IMR-90 (cell line): Measurements from ENCODE around the gene ERG. TPM values are rescaled to one million over a fixed set of nuclear protein-coding genes. Genes with fewer than 3 reads are reported as not detected.

Experiments
- ATAC-seq: fragments of 200-7000 bp; cut with Tn5 transposase; 2 replicates; pipeline ENCODE4 v1.9.1; 2020; ENCODE audit warnings: low read depth, mild to moderate bottlenecking, moderate library complexity
- BruUV-seq: library from RNA; stranded (reverse); fragments of 400-500 nt; replicated peaks from 2 replicates; lab custom pipeline; 2021; lab: Mats Ljungman, UMichigan
- CTCF ChIA-PET: fragments of 300-600 bp; formaldehyde crosslinking; extraction: SDS; loops from one replicate; lab custom pipeline; 2021; ENCODE audit warnings: antibody characterized with exemption; lab: Yijun Ruan, JAX
- POLR2A ChIA-PET: fragments of 300-600 bp; sonication (Branson Sonifier 250); formaldehyde crosslinking; loops from one replicate; lab custom pipeline; 2022; ENCODE audit warnings: antibody characterized with exemption; ENCODE audit not compliant: unreplicated experiment; lab: Charles Lee
- DNase-seq: peaks from one replicate; pipeline ENCODE4 v3.0.0; 2013
- H2AFZ ChIP-seq: replicated peaks from 2 replicates; pipeline ENCODE3; 2013; ENCODE audit warnings: low read length, mild to moderate bottlenecking; ENCODE audit not compliant: poor library complexity
- H2AK5ac ChIP-seq: 2 replicates; pipeline ENCODE4 v1.6.1; 2013; ENCODE audit warnings: low read depth, low read length, inconsistent platforms
- H2AK9ac ChIP-seq: replicated peaks from 2 replicates; pipeline ENCODE3; 2013; ENCODE audit warnings: mild to moderate bottlenecking, low read depth, low read length, moderate library complexity; ENCODE audit not compliant: poor library complexity
- H2BK120ac ChIP-seq: 2 replicates; pipeline ENCODE4 v1.6.1; 2013; ENCODE audit warnings: low read depth, low read length, inconsistent platforms
- H2BK15ac ChIP-seq: 3 replicates; pipeline ENCODE4 v1.6.1; 2013; ENCODE audit warnings: low read depth, low read length, inconsistent platforms
- H2BK20ac ChIP-seq: 2 replicates; pipeline ENCODE4 v1.6.1; 2013; ENCODE audit warnings: low read depth, mild to moderate bottlenecking, inconsistent platforms, low read length, moderate library complexity
- H2BK5ac ChIP-seq: 2 replicates; pipeline ENCODE4 v1.6.1; 2013; ENCODE audit warnings: mild to moderate bottlenecking, low read depth, low read length, inconsistent platforms; ENCODE audit not compliant: poor library complexity, severe bottlenecking
- H3K14ac ChIP-seq: replicated peaks from 2 replicates; pipeline ENCODE4 v1.6.1; 2013; ENCODE audit warnings: low read depth, low read length, inconsistent platforms
- H3K18ac ChIP-seq: 2 replicates; pipeline ENCODE4 v1.6.1; 2013; ENCODE audit warnings: low read depth, low read length, control low read depth
- H3K23ac ChIP-seq: 2 replicates; pipeline ENCODE4 v1.6.1; 2013; ENCODE audit warnings: low read depth, low read length, inconsistent platforms
- H3K27ac ChIP-seq: 2 replicates; pipeline ENCODE4 v1.5.1; 2013; ENCODE audit warnings: mild to moderate bottlenecking, control low read depth, low read length; ENCODE audit not compliant: insufficient read depth
- H3K27me3 ChIP-seq: 2 replicates; pipeline ENCODE4 v1.6.1; 2013; ENCODE audit warnings: low read length; ENCODE audit not compliant: control insufficient read depth, insufficient read depth
- H3K36me3 ChIP-seq: 2 replicates; pipeline ENCODE4 v1.6.1; 2013; ENCODE audit warnings: low read length, mixed read lengths; ENCODE audit not compliant: control insufficient read depth, insufficient read depth
- H3K4ac ChIP-seq: 2 replicates; pipeline ENCODE4 v1.6.1; 2013; ENCODE audit warnings: low read depth, low read length, inconsistent platforms
- H3K4me1 ChIP-seq: 2 replicates; pipeline ENCODE4 v1.6.1; 2013; ENCODE audit warnings: low read length, mixed read lengths; ENCODE audit not compliant: control insufficient read depth, insufficient read depth
- H3K4me2 ChIP-seq: 2 replicates; pipeline ENCODE4 v1.6.1; 2013; ENCODE audit warnings: low read depth, mild to moderate bottlenecking, control low read depth, low read length, moderate library complexity
- H3K4me3 ChIP-seq: 2 replicates; pipeline ENCODE4 v1.5.1; 2013; ENCODE audit warnings: low read depth, mild to moderate bottlenecking, control low read depth, low read length, moderate library complexity; ENCODE audit not compliant: insufficient read depth
- H3K56ac ChIP-seq: 2 replicates; pipeline ENCODE4 v1.6.1; 2013; ENCODE audit warnings: low read length, inconsistent platforms; ENCODE audit not compliant: insufficient read depth; ENCODE audit errors: extremely low read depth
- H3K79me1 ChIP-seq, 2 experiments: 2 replicates each; pipeline ENCODE4 v1.6.1; 2013; ENCODE audit warnings: low read length in 2 of 2, inconsistent platforms in 1 of 2, low read depth in 1 of 2
- H3K9ac ChIP-seq: 2 replicates; pipeline ENCODE4 v1.6.1; 2013; ENCODE audit warnings: low read depth, low read length, control low read depth
- H3K9me1 ChIP-seq: 2 replicates; pipeline ENCODE4 v1.6.1; 2013; ENCODE audit warnings: low read length, inconsistent platforms; ENCODE audit not compliant: insufficient read depth
- H3K9me3 ChIP-seq: 2 replicates; pipeline ENCODE4 v1.6.1; 2013; ENCODE audit warnings: low read length; ENCODE audit not compliant: control insufficient read depth, insufficient read depth
- H4K20me1 ChIP-seq: 2 replicates; pipeline ENCODE4 v1.6.1; 2013; ENCODE audit warnings: low read length, inconsistent platforms; ENCODE audit not compliant: insufficient read depth
- H4K5ac ChIP-seq: 2 replicates; pipeline ENCODE4 v1.6.1; 2013; ENCODE audit warnings: mild to moderate bottlenecking, low read depth, low read length, control low read depth
- H4K8ac ChIP-seq, 2 experiments: 2 replicates each; pipeline ENCODE4 v1.6.1; 2013; ENCODE audit warnings: low read depth in 2 of 2, low read length in 2 of 2, control low read depth in 1 of 2, inconsistent platforms in 1 of 2
- H4K91ac ChIP-seq: 2 replicates; pipeline ENCODE4 v1.6.1; 2013; ENCODE audit warnings: low read depth, low read length, inconsistent platforms; ENCODE audit not compliant: insufficient read depth
- CEBPB ChIP-seq: IDR thresholded peaks from 2 replicates; pipeline ENCODE4 v1.6.1; 2012; ENCODE audit warnings: low read depth, low read length, improper control_type of control experiment
- CHD1 ChIP-seq: IDR thresholded peaks from 2 replicates; pipeline ENCODE4 v1.6.1; 2012; ENCODE audit warnings: low read depth, low read length, improper control_type of control experiment
- FOS ChIP-seq: fragments of 150-350 bp; IDR thresholded peaks from 2 replicates; pipeline ENCODE4 v1.6.1; 2016; ENCODE audit warnings: low read depth, low read length
- MXI1 ChIP-seq: IDR thresholded peaks from 2 replicates; pipeline ENCODE4 v1.6.1; 2012; ENCODE audit warnings: low read depth, mild to moderate bottlenecking, low read length, moderate library complexity, borderline replicate concordance
- NFE2L2 ChIP-seq: fragments of 150-350 bp; IDR thresholded peaks from 2 replicates; pipeline ENCODE4 v1.6.1; 2016; ENCODE audit warnings: low read depth, mild to moderate bottlenecking, low read length
- RAD21 ChIP-seq: IDR thresholded peaks from 2 replicates; pipeline ENCODE4 v1.6.1; 2012; ENCODE audit warnings: low read length, improper control_type of control experiment
- RCOR1 ChIP-seq: IDR thresholded peaks from 2 replicates; pipeline ENCODE4 v1.6.1; 2012; ENCODE audit warnings: mild to moderate bottlenecking, low read length, improper control_type of control experiment; ENCODE audit not compliant: insufficient replicate concordance
- SMC3 ChIP-seq: fragments of 150-350 bp; IDR thresholded peaks from 2 replicates; pipeline ENCODE4 v1.6.1; 2016; ENCODE audit warnings: low read depth, mild to moderate bottlenecking, antibody characterized with exemption, low read length, moderate library complexity
- WGBS, 2 experiments: methylation state at CpG; one replicate each; pipeline versions ENCODE4 v1.1.5 to v1.1.7; 2013; ENCODE audit warnings: missing lambda C conversion rate in 2 of 2; ENCODE audit not compliant: insufficient read length in 1 of 2; ENCODE audit errors: extremely low coverage in 2 of 2; 5-methylcytosine and 5-hydroxymethylcytosine counted together
- dilution Hi-C: fragments of 300-500 bp; cut with HindIII; formaldehyde crosslinking; loops from one replicate; pipeline ENCODE4 v1.14.3; 2018; ENCODE audit warnings: low sequenced_read_pairs; ENCODE audit not compliant: unreplicated experiment
- in situ Hi-C: fragments of 300-500 bp; cut with MboI; formaldehyde crosslinking; loops from 3 replicates; pipeline ENCODE4 v1.14.3; 2019; ENCODE audit warnings: low sequenced_read_pairs, inconsistent platforms, mixed read lengths
- intact Hi-C: fragments of 100-400 bp; cut with micrococcal nuclease; formaldehyde crosslinking; loops from 2 replicates; pipeline ENCODE4 v1.10.0; 2022
- polyA plus RNA-seq, 3 experiments: library from polyadenylated mRNA; depleted of rRNA; stranded (reverse); fragments of >200 nt; gene quantifications; 2 replicates each; pipeline ENCODE4 v1.2.3, GENCODE V29; 2012; ENCODE audit warnings: low replicate concordance in 1 of 3
- total RNA-seq: library from RNA; depleted of rRNA; stranded (reverse); fragments of >200 nt; gene quantifications from 2 replicates; pipeline ENCODE4 v1.2.3, GENCODE V29; 2012
- TF ChIP-seq, protein P1 (sequence below): conservative IDR thresholded peaks from 2 replicates; pipeline ENCODE4 v1.5.1; 2012; ENCODE audit warnings: mild to moderate bottlenecking, low read depth, low read length, improper control_type of control experiment

ERG gene
- total and polyA plus RNA-seq, 2 of the 4 experiments (the other 2 are of a cell fraction), result not detected

DNA sequence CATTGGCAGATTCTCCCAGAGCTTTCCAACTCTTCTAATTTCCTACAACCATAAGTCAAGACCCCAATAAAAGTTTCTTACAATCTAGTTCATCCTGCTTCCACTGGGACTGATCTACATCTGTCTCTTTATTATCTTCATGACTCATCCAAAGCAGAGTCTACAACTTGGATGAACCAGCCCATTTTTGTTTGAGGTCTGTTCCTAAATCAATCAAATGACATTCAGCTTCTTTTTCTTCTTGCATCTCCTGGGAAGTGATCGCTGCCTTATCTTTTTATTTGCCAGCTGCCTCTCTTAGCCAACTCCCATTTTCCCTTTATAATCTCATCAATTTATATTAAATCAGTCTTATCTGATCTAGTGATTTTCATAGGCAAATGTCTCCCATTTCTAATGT, 105.6 kb downstream of the ERG start:
- H3K4me2 ChIP-seq, result no peak overlapping the region
- no peak overlapping the region for H4K5ac ChIP-seq
- H3K14ac ChIP-seq, result no peak overlapping the region
- H3K79me1 ChIP-seq, result no peaks in the 10 kb centered on the region
- ATAC-seq, result no peak
- H3K9me3 ChIP-seq, result no peaks in the 10 kb centered on the region
- no peak overlapping the region for H4K8ac ChIP-seq
- intact Hi-C loops (no loop called here), in situ Hi-C loops (loop anchor here (25.0 kb wide), 1 partner anchor 770 kb away; no protein-coding TSS in a partner anchor), dilution Hi-C loops (no loop called here)
- no peak overlapping the region for H3K9ac ChIP-seq
- H4K20me1 ChIP-seq, result no peaks in the 10 kb centered on the region
- H3K9me1 ChIP-seq, result no peaks in the 10 kb centered on the region
- no peak overlapping the region for H2BK20ac ChIP-seq
- TF ChIP-seq CHD1 (no peak), FOS (no peak), NFE2L2 (no peak), CEBPB (no peak), MXI1 (no peak), SMC3 (no peak), RAD21 (no peak), RCOR1 (no peak)
- TF ChIP-seq, protein P1, sequence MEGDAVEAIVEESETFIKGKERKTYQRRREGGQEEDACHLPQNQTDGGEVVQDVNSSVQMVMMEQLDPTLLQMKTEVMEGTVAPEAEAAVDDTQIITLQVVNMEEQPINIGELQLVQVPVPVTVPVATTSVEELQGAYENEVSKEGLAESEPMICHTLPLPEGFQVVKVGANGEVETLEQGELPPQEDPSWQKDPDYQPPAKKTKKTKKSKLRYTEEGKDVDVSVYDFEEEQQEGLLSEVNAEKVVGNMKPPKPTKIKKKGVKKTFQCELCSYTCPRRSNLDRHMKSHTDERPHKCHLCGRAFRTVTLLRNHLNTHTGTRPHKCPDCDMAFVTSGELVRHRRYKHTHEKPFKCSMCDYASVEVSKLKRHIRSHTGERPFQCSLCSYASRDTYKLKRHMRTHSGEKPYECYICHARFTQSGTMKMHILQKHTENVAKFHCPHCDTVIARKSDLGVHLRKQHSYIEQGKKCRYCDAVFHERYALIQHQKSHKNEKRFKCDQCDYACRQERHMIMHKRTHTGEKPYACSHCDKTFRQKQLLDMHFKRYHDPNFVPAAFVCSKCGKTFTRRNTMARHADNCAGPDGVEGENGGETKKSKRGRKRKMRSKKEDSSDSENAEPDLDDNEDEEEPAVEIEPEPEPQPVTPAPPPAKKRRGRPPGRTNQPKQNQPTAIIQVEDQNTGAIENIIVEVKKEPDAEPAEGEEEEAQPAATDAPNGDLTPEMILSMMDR, result no peak
- CTCF ChIA-PET, result interaction anchor here (1.0 kb wide), 1 partner anchor 37 kb away, joined by 3 read pairs; no protein-coding TSS in a partner anchor
- BruUV-seq, result no TSS peak
- H2BK5ac ChIP-seq, result no peak overlapping the region
- H3K23ac ChIP-seq, result no peak overlapping the region
- WGBS, 2 experiments, result no CpG with 5 or more reads among the region's 1 CpG
- no peak overlapping the region for H3K18ac ChIP-seq
- no peak overlapping the region for H3K4ac ChIP-seq
- no peak overlapping the region for H2AFZ ChIP-seq
- no peak overlapping the region for H2AK5ac ChIP-seq
- H2AK9ac ChIP-seq, result no peak overlapping the region
- POLR2A ChIA-PET, result no interaction called here
- DNase-seq, result no peak
- H3K27me3 ChIP-seq, result peaks cover 26% of the 10 kb centered on the region
- no peaks in the 10 kb centered on the region for H3K36me3 ChIP-seq
- no peak overlapping the region for H2BK120ac ChIP-seq
- H2BK15ac ChIP-seq, result no peak overlapping the region
- H3K4me3 ChIP-seq, result no peak overlapping the region
- H3K27ac ChIP-seq, result no peak overlapping the region
- no peaks in the 10 kb centered on the region for H3K4me1 ChIP-seq
- no peak overlapping the region for H4K91ac ChIP-seq
- H3K56ac ChIP-seq, result no peak overlapping the region
